GM12873 (cell line): ENCODE results near the gene LMBR1L.
A peak's percentile ranks its signal among the peaks of the same experiment; 100 is the strongest.

Experiments
- CTCF ChIP-seq: IDR thresholded peaks from 2 replicates; pipeline ENCODE4 v1.5.1; 2012; ENCODE audit warnings: low read depth, mild to moderate bottlenecking, moderate library complexity, low read length, control low read depth; ENCODE audit not compliant: insufficient read depth; ENCODE audit errors: missing control alignments

LMBR1L gene

GRCh38 chr12:49110464-49111155, at the start of gene LMBR1L:
Gene LMBR1L (minus strand): TSS chr12:49110847. CDS start chr12:49110555, 292 bp downstream.
- peak; percentile 52 for TF ChIP-seq CTCF

- TF ChIP-seq CTCF, result no peak
Measured at GRCh38 chr12:49160399-49160798, 49.8 kb upstream of the LMBR1L start.

- no peak for TF ChIP-seq CTCF
Measured at GRCh38 chr12:49154221-49154620, 43.6 kb upstream of the LMBR1L start.

- TF ChIP-seq CTCF, result no peak
Measured at GRCh38 chr12:49147384-49147783, 36.7 kb upstream of the LMBR1L start.

GRCh38 chr12:49146406-49146805, 35.8 kb upstream of the LMBR1L start:
- TF ChIP-seq CTCF, result no peak

GRCh38 chr12:49144384-49144783, 33.7 kb upstream of the LMBR1L start:
- TF ChIP-seq CTCF, result no peak

- TF ChIP-seq CTCF, result no peak
Measured at GRCh38 chr12:49138999-49139398, 28.4 kb upstream of the LMBR1L start.
